ENCODE data around the gene SCNN1A.

DNA sequence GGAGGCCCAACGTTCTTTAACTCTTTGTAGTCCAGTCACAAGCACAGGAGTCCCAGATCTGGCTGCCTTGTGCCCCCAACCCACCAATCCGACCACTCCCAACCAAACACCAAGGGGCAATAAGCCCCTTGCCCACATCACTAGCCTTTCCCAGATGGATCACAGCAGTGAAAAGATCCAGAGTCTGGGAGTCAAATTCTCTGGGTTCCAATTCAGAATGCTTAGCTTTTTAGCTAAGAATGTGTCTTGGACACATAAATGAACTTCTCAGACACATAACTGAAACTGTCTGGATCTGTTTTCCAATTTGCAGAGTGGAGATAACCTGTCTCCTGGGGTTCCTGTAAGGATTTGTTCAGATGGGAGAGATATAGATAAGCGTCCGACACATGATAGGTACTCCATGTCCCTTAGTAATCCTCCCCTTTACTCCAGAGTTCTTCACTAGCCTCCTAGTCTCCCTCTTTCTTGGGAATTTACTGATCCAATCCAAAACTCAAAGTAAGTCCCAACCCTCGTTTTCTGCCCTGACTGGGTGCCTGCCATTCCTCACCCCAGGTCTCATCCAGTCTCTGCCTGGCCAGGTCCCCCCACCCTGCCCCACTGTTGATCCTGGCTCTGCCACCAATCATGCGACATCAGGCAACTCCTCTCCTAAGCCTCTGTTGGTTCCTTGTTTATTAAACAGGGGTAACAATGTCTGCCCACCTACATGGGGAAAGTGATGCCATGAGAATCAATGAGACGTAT, 33.0 kb downstream of the SCNN1A start:
- TF ChIP-seq ZNF367 (CRISPR knock-in tag; IDR thresholded peaks at IDR 0.05; ENCODE audit: borderline replicate concordance) (no peak), POLR2A (IDR thresholded peaks at IDR 0.05; ENCODE audit: insufficient read depth in 1 of 2, low read depth in 2 of 2, low read length in 2 of 2) (no peak), CEBPB (IDR thresholded peaks at IDR 0.05; ENCODE audit: borderline replicate concordance, low read depth, low read length) (no peak), SNAPC2 (CRISPR knock-in tag; IDR thresholded peaks at IDR 0.05) (no peak)
- TF ChIP-seq, protein P1, sequence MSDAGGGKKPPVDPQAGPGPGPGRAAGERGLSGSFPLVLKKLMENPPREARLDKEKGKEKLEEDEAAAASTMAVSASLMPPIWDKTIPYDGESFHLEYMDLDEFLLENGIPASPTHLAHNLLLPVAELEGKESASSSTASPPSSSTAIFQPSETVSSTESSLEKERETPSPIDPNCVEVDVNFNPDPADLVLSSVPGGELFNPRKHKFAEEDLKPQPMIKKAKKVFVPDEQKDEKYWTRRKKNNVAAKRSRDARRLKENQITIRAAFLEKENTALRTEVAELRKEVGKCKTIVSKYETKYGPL (CRISPR knock-in tag; IDR thresholded peaks at IDR 0.05): no peak
- TF ChIP-seq, protein P2, sequence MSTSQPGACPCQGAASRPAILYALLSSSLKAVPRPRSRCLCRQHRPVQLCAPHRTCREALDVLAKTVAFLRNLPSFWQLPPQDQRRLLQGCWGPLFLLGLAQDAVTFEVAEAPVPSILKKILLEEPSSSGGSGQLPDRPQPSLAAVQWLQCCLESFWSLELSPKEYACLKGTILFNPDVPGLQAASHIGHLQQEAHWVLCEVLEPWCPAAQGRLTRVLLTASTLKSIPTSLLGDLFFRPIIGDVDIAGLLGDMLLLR (CRISPR knock-in tag; IDR thresholded peaks at IDR 0.05): no peak
- TF ChIP-seq, protein P3, sequence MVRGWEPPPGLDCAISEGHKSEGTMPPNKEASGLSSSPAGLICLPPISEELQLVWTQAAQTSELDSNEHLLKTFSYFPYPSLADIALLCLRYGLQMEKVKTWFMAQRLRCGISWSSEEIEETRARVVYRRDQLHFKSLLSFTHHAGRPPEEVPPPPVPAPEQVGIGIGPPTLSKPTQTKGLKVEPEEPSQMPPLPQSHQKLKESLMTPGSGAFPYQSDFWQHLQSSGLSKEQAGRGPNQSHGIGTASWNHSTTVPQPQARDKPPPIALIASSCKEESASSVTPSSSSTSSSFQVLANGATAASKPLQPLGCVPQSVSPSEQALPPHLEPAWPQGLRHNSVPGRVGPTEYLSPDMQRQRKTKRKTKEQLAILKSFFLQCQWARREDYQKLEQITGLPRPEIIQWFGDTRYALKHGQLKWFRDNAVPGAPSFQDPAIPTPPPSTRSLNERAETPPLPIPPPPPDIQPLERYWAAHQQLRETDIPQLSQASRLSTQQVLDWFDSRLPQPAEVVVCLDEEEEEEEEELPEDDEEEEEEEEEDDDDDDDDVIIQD (CRISPR knock-in tag; IDR thresholded peaks at IDR 0.05; ENCODE audit: low read depth): no peak
- TF ChIP-seq, protein P4, sequence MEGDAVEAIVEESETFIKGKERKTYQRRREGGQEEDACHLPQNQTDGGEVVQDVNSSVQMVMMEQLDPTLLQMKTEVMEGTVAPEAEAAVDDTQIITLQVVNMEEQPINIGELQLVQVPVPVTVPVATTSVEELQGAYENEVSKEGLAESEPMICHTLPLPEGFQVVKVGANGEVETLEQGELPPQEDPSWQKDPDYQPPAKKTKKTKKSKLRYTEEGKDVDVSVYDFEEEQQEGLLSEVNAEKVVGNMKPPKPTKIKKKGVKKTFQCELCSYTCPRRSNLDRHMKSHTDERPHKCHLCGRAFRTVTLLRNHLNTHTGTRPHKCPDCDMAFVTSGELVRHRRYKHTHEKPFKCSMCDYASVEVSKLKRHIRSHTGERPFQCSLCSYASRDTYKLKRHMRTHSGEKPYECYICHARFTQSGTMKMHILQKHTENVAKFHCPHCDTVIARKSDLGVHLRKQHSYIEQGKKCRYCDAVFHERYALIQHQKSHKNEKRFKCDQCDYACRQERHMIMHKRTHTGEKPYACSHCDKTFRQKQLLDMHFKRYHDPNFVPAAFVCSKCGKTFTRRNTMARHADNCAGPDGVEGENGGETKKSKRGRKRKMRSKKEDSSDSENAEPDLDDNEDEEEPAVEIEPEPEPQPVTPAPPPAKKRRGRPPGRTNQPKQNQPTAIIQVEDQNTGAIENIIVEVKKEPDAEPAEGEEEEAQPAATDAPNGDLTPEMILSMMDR (CRISPR knock-in tag; IDR thresholded peaks at IDR 0.05): no peak

Measured in HepG2 (cell line).